DMS79 treated with DMSO at 0.1 percent for 48 hours (cell line): ENCODE measurements around the gene RBL2.

Source experiments
- DNase-seq: peaks from one replicate; lab custom pipeline; 2025; lab: John Stamatoyannopoulos, UW

Gene RBL2

GRCh38 chr16:53449816-53450517 lies 15.7 kb downstream of the RBL2 start:
- DNase-seq: no peak

DNA sequence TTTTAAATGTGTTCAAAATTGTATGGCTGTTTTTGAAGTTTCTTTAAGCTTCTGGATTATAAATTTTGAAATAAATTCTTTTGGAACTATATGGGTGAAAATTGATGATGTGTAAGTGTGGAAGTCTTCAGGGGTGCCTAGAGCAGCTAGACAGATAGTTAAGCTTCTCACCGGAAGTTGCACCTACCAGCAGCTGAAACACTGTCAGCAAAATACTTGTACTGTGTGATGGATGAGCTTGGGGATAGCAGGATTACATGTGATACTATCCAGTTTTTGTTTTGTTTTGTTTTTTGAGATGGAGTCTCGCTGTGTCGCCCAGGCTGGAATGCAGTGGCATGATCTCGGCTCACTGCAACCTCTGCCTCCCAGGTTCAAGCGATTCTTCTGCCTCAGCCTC lies 19.7 kb downstream of the RBL2 start:
- no peak for DNase-seq

- no peak for DNase-seq
Observed at GRCh38 chr16:53456625-53457024, 22.4 kb downstream of the RBL2 start.

DNA sequence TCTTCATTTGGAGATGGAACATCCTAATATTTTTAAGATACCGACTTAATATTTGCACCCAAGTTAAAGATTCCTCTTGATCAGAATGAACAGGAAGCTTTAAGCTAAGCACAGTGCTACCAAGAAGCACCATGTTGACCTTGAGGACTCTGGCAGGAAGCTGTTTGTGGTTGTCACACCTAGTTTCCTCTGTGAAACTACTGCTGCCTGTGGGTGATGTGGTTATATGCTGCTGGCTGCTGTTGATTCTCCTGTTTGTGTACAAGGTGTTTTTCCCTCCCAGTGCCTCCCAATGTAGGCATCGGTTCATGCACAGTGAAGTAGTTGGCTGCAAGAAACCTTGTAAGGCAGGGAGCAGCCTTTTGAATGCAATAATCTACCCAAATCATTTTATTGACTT lies 23.4 kb downstream of the RBL2 start:
- DNase-seq: peak; percentile 2

- no peak for DNase-seq
Observed at GRCh38 chr16:53458635-53459034, 24.4 kb downstream of the RBL2 start.

- DNase-seq: peak; percentile 12
Observed at GRCh38 chr16:53465606-53466280, 31.5 kb downstream of the RBL2 start.

GRCh38 chr16:53476867-53477266 lies 42.6 kb downstream of the RBL2 start:
- no peak for DNase-seq

GRCh38 chr16:53478965-53479364 lies 44.7 kb downstream of the RBL2 start:
- DNase-seq: no peak

DNA sequence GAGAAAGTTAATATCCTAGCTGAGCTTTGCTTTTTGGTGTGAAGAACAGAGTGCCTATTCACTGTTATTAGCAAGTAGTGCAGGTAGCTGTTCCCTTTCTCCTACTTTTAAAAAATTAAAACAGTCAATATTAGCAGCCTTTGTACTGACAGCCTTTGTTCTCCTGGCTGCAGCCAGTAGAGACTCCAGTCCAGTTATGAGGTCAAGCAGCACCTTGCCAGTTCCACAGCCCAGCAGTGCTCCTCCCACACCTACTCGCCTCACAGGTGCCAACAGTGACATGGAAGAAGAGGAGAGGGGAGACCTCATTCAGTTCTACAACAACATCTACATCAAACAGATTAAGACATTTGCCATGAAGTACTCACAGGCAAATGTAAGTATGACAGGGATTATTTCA lies 46.1 kb downstream of the RBL2 start:
- no peak for DNase-seq

GRCh38 chr16:53482123-53482522 lies 47.9 kb downstream of the RBL2 start:
- no peak for DNase-seq

GRCh38 chr16:53484542-53484941 lies 50.3 kb downstream of the RBL2 start:
- no peak for DNase-seq

DNA sequence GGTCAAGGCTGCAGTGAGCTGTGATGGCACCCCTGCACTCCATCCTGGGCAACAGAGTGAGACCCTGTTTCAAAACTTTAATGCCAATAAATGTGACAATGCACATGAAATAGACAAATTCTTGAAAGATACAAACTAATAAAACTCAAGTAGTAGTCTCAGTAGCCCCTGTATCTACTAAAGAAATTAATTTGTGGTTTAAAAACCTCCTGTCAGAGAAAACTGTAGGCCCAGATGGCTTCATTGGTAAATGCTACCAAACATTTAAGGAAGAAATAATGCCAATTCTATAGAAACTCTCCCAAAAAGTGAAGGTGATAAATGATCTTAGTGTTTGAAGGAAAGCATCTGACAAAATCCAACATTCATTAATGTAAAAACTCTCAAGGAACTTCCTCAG lies 52.0 kb downstream of the RBL2 start:
- DNase-seq: no peak

- no peak for DNase-seq
Observed at GRCh38 chr16:53489755-53490154, 55.5 kb downstream of the RBL2 start.

- no peak for DNase-seq
Observed at GRCh38 chr16:53492503-53492902, 58.2 kb downstream of the RBL2 start.

DNA sequence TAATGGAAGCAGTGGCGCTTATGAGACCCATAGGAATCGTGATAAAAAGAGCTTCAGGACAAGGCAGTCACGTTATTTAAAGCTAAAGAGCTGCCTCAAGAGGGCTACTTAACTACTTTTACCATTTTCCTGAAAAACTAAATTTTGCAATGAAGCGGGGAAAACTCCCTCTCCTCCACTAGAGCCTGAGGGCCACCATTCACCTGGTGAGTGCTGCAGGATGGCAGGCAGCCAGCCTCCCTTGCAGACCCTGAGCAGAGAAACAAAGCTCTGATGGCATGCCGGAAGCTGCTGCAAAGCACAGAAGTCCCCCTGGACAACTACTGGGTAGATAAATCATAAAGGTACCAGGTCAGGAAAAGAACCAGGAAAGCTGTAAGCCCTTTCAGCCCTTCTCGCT lies 60.4 kb downstream of the RBL2 start:
- DNase-seq: peak; percentile 45

DNA sequence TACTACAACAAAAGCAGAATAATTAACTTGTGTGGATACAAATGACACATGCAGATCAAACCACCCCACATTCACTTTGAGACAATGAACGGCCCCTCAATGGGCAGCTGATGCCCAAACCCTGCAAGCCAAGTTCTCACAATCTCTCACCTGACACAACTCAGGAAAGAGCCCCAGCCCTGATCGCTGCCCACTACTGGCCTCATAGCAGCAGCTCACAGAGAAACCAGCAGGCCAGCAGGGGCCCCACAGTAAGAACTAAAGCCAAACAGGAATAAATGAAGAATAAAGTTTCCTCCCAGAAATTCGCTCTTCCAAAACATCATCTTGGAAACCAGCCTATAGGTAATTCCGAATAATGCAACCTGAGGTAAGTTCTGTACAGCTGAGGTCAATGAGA lies 61.1 kb downstream of the RBL2 start:
- no peak for DNase-seq

GRCh38 chr16:53498984-53499383 lies 64.7 kb downstream of the RBL2 start:
- no peak for DNase-seq

GRCh38 chr16:53501216-53501859 lies 67.1 kb downstream of the RBL2 start:
- no peak for DNase-seq

- no peak for DNase-seq
Observed at GRCh38 chr16:53502331-53503269, 68.3 kb downstream of the RBL2 start, which contains the start of gene AKTIP. Gene AKTIP (minus strand): TSS chr16:53503209. CDS start chr16:53500259, 2,950 bp downstream.

DNA sequence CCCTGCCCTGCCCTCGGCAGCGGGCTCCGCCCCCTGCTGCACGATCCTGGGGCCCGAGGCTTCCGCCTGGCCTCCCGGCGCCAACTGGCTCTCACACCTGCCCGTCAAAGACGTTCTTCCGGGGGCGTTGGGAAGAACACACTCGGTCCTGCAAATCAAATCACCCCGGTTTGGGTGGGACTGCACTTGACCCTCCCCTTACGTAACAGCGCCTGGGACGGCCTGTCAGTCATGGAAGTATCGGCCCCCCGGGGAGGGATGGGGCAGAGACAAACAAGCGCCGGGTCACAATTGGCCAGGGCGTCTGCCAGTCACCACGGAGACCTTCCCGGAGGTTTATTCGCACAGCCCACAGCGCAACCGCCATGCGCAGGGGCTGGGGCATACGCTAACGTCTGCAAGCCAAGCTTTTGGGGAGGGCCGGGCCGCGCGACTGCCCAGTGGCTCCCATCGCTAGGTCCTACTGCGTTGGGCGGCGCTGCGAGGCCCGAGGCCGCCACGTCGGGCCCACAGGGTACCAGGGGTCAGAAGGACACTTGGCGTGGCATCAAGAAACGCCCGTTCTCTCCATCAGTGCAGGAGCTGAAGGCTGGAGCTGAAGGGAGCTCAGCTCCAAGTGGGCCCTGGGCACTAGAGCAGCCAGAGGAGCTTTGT lies 69.1 kb downstream of the RBL2 start:
- DNase-seq: peak; percentile 93

DNA sequence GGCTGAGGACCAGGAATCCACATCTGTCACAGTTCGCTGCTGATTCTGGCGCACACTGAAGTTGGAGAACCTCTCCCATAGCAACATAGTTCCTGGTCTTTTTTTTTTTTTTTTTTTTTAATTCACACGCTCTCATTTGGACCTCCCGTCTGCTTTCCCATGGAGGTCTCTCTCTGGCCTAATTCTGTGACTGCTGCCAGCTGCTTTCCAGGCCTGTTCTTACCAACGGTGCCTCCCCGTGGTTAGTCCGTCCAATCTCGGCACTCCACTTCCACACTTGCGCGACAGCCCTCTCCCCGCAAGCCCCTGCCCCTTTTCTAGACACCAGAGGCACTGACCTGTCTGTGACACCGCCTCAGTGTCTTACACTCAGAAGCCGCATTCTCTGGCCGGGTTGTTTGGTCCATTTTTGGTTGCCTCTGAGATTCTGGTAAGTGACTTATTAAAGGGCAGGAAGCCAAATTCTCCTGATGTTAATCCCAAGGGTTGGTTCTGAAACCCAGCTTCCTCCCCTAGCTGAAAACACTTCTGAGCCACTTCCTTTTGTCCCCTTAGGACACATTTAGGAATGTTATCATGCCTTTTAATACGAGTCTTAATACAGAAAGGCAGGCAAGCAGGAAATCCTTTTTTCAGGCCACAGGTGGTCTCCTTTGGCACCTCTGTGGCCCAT lies 69.9 kb downstream of the RBL2 start:
- DNase-seq: peak; percentile 40
